Liver (tissue), 9 donors: ENCODE results near the gene SLC4A7. TPM values are rescaled to one million over a fixed set of nuclear protein-coding genes. Genes with fewer than 3 reads are reported as not detected.

Experiments used
- DNase-seq: peaks from one replicate; pipeline ENCODE4 v3.0.0-alpha.2; 2017; ENCODE audit warnings: low spot score
- H3K27ac ChIP-seq, 2 donors: one replicate each; pipeline ENCODE4 v1.7.0; 2013; ENCODE audit warnings: inconsistent platforms in 2 of 2, low read length in 2 of 2, control low read depth in 1 of 2, low read depth in 1 of 2, mild to moderate bottlenecking in 1 of 2
- H3K27me3 ChIP-seq, 4 donors: one replicate each; pipeline versions ENCODE4 v1.6.1 to v1.7.0; 2013; ENCODE audit warnings: low read length in 3 of 4, inconsistent platforms in 1 of 4, mild to moderate bottlenecking in 1 of 4, moderate library complexity in 1 of 4; ENCODE audit not compliant: control insufficient read depth in 4 of 4, insufficient read depth in 4 of 4
- H3K36me3 ChIP-seq, 4 donors: one replicate each; pipeline versions ENCODE4 v1.6.1 to v1.7.0; 2013; ENCODE audit warnings: low read length in 3 of 4, mild to moderate bottlenecking in 3 of 4, low read depth in 1 of 4, moderate library complexity in 1 of 4; ENCODE audit not compliant: control insufficient read depth in 4 of 4, insufficient read depth in 3 of 4
- H3K4me1 ChIP-seq, 4 donors: one replicate each; pipeline versions ENCODE4 v1.6.1 to v1.7.0; 2013; ENCODE audit warnings: low read length in 3 of 4, mild to moderate bottlenecking in 3 of 4, moderate library complexity in 1 of 4; ENCODE audit not compliant: control insufficient read depth in 4 of 4, insufficient read depth in 4 of 4
- H3K4me3 ChIP-seq, 3 donors: one replicate each; pipeline versions ENCODE4 v1.6.1 to v1.7.0; 2013; ENCODE audit warnings: low read length in 3 of 3, control low read depth in 1 of 3, low read depth in 1 of 3, mild to moderate bottlenecking in 1 of 3
- H3K9ac ChIP-seq, 2 donors: one replicate each; pipeline ENCODE4 v1.7.0; 2013; ENCODE audit warnings: low read length in 2 of 2, mild to moderate bottlenecking in 2 of 2, moderate library complexity in 2 of 2, control low read depth in 1 of 2, low read depth in 1 of 2
- H3K9me3 ChIP-seq, 4 donors: one replicate each; pipeline versions ENCODE4 v1.6.1 to v1.7.0; 2013; ENCODE audit warnings: low read length in 3 of 4; ENCODE audit not compliant: control insufficient read depth in 4 of 4
- CTCF ChIP-seq: fragments of 150-350 bp; IDR thresholded peaks from 2 replicates; pipeline ENCODE4 v1.5.1; 2017; ENCODE audit warnings: improper control_type of control experiment, low read depth, low read length; ENCODE audit not compliant: missing input control
- FOXA1 ChIP-seq: IDR thresholded peaks from 2 replicates; pipeline ENCODE4 v1.6.1; 2016; ENCODE audit warnings: antibody characterized with exemption
- FOXA2 ChIP-seq: IDR thresholded peaks from 2 replicates; pipeline ENCODE4 v1.6.1; 2016; ENCODE audit warnings: antibody characterized with exemption
- GABPA ChIP-seq, 2 donors: IDR thresholded peaks in 1 of 2; conservative IDR thresholded peaks in 1 of 2; 2 replicates each; pipeline ENCODE4 v1.6.1; 2016; ENCODE audit warnings: antibody characterized with exemption in 2 of 2, mild to moderate bottlenecking in 1 of 2, moderate library complexity in 1 of 2
- HNF4G ChIP-seq: IDR thresholded peaks from 2 replicates; pipeline ENCODE4 v1.6.1; 2016; ENCODE audit warnings: antibody characterized with exemption
- JUND ChIP-seq, 2 donors: IDR thresholded peaks; 2 replicates each; pipeline ENCODE4 v1.6.1; 2016; ENCODE audit warnings: antibody characterized with exemption in 2 of 2
- NR2F2 ChIP-seq: IDR thresholded peaks from 2 replicates; pipeline ENCODE4 v1.6.1; 2016; ENCODE audit warnings: antibody characterized with exemption
- RAD21 ChIP-seq, 2 donors: IDR thresholded peaks; 2 replicates each; pipeline ENCODE4 v1.6.1; 2016; ENCODE audit warnings: antibody characterized with exemption in 2 of 2, mild to moderate bottlenecking in 2 of 2
- RXRA ChIP-seq, 2 donors: IDR thresholded peaks; 2 replicates each; pipeline ENCODE4 v1.6.1; 2017 to 2018; ENCODE audit warnings: antibody characterized with exemption in 2 of 2, mild to moderate bottlenecking in 1 of 2
- SP1 ChIP-seq: IDR thresholded peaks from 2 replicates; pipeline ENCODE4 v1.6.1; 2018; ENCODE audit warnings: antibody characterized with exemption, mild to moderate bottlenecking
- WGBS: extraction: QIAGEN DNeasy Blood & Tissue Kit; methylation state at CpG from one replicate; pipeline ENCODE4 v1.1.7; 2013; 5-methylcytosine and 5-hydroxymethylcytosine counted together
- polyA plus RNA-seq, 2 donors: library from polyadenylated mRNA; stranded (reverse) in 1 of 2; unstranded in 1 of 2; fragments of 200-250 nt in 1 of 2; fragments of >200 nt in 1 of 2; fragmentation: Nextera tagmentation in 1 of 2; extraction: Ambion mirVana in 1 of 2; gene quantifications; one replicate each; pipeline versions ENCODE4 v1.2.1 to v1.2.3, GENCODE V29; 2013 to 2015
- total RNA-seq, 2 donors: library from RNA; depleted of rRNA; stranded (reverse); fragments of >200 nt; gene quantifications; one replicate each; pipeline ENCODE4 v1.2.3, GENCODE V29; 2014
- donor health status: healthy.
- donor health status: healthy.
- donor health status: healthy.
- donor health status: healthy.
- donor health status: healthy.

The SLC4A7 gene
- total and polyA plus RNA-seq, 4 donors: 0.76 to 9.8 (median 4.1) TPM

GRCh38 chr3:27326629-27327545 lies 157.3 kb downstream of the SLC4A7 start:
- 89% methylated on average over 8 of the region's 8 CpGs for whole genome bisulfite sequencing
- TF ChIP-seq SP1 (no peak), NR2F2 (peak; percentile 62), HNF4G (no peak), JUND (IDR thresholded peaks at IDR 0.05) (no peak)
- no peaks in the 10 kb centered on the region for H3K27me3 ChIP-seq
- no peaks in the 10 kb centered on the region for H3K36me3 ChIP-seq
- no peak overlapping the region for H3K9ac ChIP-seq
- H3K27ac ChIP-seq: no peak overlapping the region
- no peaks in the 10 kb centered on the region for H3K9me3 ChIP-seq
- no peak overlapping the region for H3K4me3 ChIP-seq
- H3K4me1 ChIP-seq: no peaks in the 10 kb centered on the region
- no peak for DNase-seq

GRCh38 chr3:27326202-27326601 lies 158.0 kb downstream of the SLC4A7 start:
- Histone ChIP-seq H3K4me3 (no peak overlapping the region), H3K27ac (no peak overlapping the region), H3K36me3 (no peaks in the 10 kb centered on the region), H3K27me3 (no peaks in the 10 kb centered on the region), H3K9ac (no peak overlapping the region), H3K4me1 (no peaks in the 10 kb centered on the region), H3K9me3 (no peaks in the 10 kb centered on the region)
- no peak for DNase-seq
- TF ChIP-seq FOXA2: no peak
- no peak for TF ChIP-seq GABPA (IDR thresholded peaks at IDR 0.05 in 1 of 2, conservative IDR thresholded peaks at IDR 0.05 in 1 of 2)
- TF ChIP-seq RXRA (IDR thresholded peaks at IDR 0.05): no peak
- 91% methylated on average over 1 of the region's 1 CpG for WGBS

- Histone ChIP-seq H3K27ac (no peak overlapping the region), H3K27me3 (no peaks in the 10 kb centered on the region), H3K9ac (no peak overlapping the region), H3K9me3 (no peaks in the 10 kb centered on the region), H3K4me1 (peaks cover 0 to 4% (median 3%) of the 10 kb centered on the region in 4 donors), H3K36me3 (no peaks in the 10 kb centered on the region), H3K4me3 (no peak overlapping the region)
- WGBS: 89% methylated on average over 1 of the region's 1 CpG
- TF ChIP-seq NR2F2 (no peak), RAD21 (IDR thresholded peaks at IDR 0.05) (peak in 1 of 2 donors; percentile 28)
- DNase-seq: no peak
Observed at GRCh38 chr3:27325419-27325818, 158.8 kb downstream of the SLC4A7 start.

GRCh38 chr3:27324686-27325085 lies 159.5 kb downstream of the SLC4A7 start:
- H3K9ac ChIP-seq: no peak overlapping the region
- H3K27ac ChIP-seq: no peak overlapping the region
- H3K9me3 ChIP-seq: no peaks in the 10 kb centered on the region
- H3K27me3 ChIP-seq: no peaks in the 10 kb centered on the region
- TF ChIP-seq FOXA1: no peak
- no peak for TF ChIP-seq CTCF
- TF ChIP-seq NR2F2: no peak
- no peaks in the 10 kb centered on the region for H3K36me3 ChIP-seq
- DNase-seq: no peak
- no peak overlapping the region for H3K4me3 ChIP-seq
- 85% methylated on average over 2 of the region's 2 CpGs for WGBS
- H3K4me1 ChIP-seq: peaks cover 0 to 11% (median 9%) of the 10 kb centered on the region in 4 donors
